Muscle layer of duodenum (tissue), 2 donors: ENCODE data around the gene SYNDIG1.

Experiments
- H3K27ac ChIP-seq: one replicate; pipeline ENCODE4 v1.7.0; 2013; ENCODE audit warnings: mild to moderate bottlenecking, low read length
- H3K27me3 ChIP-seq: one replicate; pipeline ENCODE4 v1.7.0; 2013; ENCODE audit warnings: low read depth, mild to moderate bottlenecking, control low read depth, low read length
- H3K36me3 ChIP-seq, 2 donors: one replicate each; pipeline ENCODE4 v1.7.0; 2013; ENCODE audit warnings: low read length in 2 of 2, control low read depth in 1 of 2, mild to moderate bottlenecking in 1 of 2; ENCODE audit not compliant: insufficient read depth in 2 of 2, control insufficient read depth in 1 of 2
- H3K4me1 ChIP-seq, 2 donors: one replicate each; pipeline ENCODE4 v1.7.0; 2013; ENCODE audit warnings: low read length in 2 of 2, mild to moderate bottlenecking in 2 of 2, control low read depth in 1 of 2, moderate library complexity in 1 of 2; ENCODE audit not compliant: insufficient read depth in 2 of 2, control insufficient read depth in 1 of 2
- H3K4me3 ChIP-seq, 2 donors: one replicate each; pipeline ENCODE4 v1.7.0; 2013; ENCODE audit warnings: low read length in 2 of 2, low read depth in 1 of 2, mild to moderate bottlenecking in 1 of 2
- H3K9me3 ChIP-seq, 2 donors: one replicate each; pipeline ENCODE4 v1.7.0; 2013; ENCODE audit warnings: low read length in 2 of 2, control low read depth in 1 of 2, mild to moderate bottlenecking in 1 of 2; ENCODE audit not compliant: control insufficient read depth in 1 of 2
- donor health status: healthy.

Gene SYNDIG1

GRCh38 chr20:24437196-24438082, 32.0 kb upstream of the SYNDIG1 start:
- Histone ChIP-seq H3K27me3 (no peaks in the 10 kb centered on the region), H3K27ac (no peak overlapping the region), H3K36me3 (no peaks in the 10 kb centered on the region), H3K4me1 (no peaks in the 10 kb centered on the region), H3K4me3 (no peak overlapping the region), H3K9me3 (no peaks in the 10 kb centered on the region)

DNA sequence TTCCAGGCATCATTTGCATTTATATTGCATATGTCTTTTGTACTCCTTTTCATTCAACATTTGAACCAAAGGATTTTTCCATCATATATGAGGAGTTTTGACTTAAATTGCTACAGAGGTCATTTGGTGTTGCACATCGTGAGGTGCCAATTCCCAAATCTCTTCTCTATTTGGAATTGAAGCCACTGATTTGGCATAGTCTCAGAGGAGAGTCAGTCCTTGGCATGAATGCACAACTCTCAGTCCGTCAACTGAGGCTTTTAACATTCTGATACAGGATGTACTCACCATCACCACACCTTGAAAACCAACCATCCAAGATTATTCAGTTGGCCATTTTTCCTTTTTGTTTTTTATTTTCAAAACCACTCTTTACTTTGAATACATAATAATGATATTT, 31.1 kb upstream of the SYNDIG1 start:
- no peaks in the 10 kb centered on the region for H3K4me1 ChIP-seq
- no peak overlapping the region for H3K27ac ChIP-seq
- H3K9me3 ChIP-seq, result no peaks in the 10 kb centered on the region
- H3K36me3 ChIP-seq, result no peaks in the 10 kb centered on the region
- H3K27me3 ChIP-seq, result no peaks in the 10 kb centered on the region
- no peak overlapping the region for H3K4me3 ChIP-seq

- Histone ChIP-seq H3K4me3 (no peak overlapping the region), H3K27me3 (no peaks in the 10 kb centered on the region), H3K36me3 (no peaks in the 10 kb centered on the region), H3K27ac (no peak overlapping the region), H3K4me1 (no peaks in the 10 kb centered on the region), H3K9me3 (no peaks in the 10 kb centered on the region)
These were observed 29.6 kb upstream of the SYNDIG1 start for GRCh38 chr20:24439737-24440387.

GRCh38 chr20:24441661-24442060, 27.8 kb upstream of the SYNDIG1 start:
- no peaks in the 10 kb centered on the region for H3K9me3 ChIP-seq
- H3K27ac ChIP-seq, result no peak overlapping the region
- no peak overlapping the region for H3K4me3 ChIP-seq
- H3K36me3 ChIP-seq, result no peaks in the 10 kb centered on the region
- H3K27me3 ChIP-seq, result no peaks in the 10 kb centered on the region
- no peaks in the 10 kb centered on the region for H3K4me1 ChIP-seq

GRCh38 chr20:24442909-24443308, 26.5 kb upstream of the SYNDIG1 start:
- no peak overlapping the region for H3K27ac ChIP-seq
- H3K9me3 ChIP-seq, result no peaks in the 10 kb centered on the region
- H3K4me3 ChIP-seq, result no peak overlapping the region
- H3K27me3 ChIP-seq, result no peaks in the 10 kb centered on the region
- H3K4me1 ChIP-seq, result no peaks in the 10 kb centered on the region
- H3K36me3 ChIP-seq, result no peaks in the 10 kb centered on the region

DNA sequence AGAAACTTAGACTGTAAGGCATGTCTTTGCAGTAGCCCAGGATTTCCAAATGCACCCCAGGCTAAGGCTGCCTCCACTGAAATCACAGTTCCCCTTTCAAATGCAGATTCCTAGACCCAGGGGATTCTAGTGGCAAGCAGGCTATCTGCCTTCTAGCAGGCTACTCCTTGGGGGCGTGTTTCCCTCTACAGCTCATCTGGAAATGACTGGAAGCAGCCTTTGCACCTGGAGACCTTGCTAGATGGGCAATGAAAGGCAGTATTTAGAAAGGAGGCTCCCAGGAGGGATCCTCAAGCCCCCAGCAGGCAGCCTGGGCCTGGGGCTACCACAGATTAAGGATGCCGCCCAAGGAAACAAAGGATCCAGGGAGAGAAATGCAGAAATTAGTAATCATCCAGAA, 26.0 kb upstream of the SYNDIG1 start:
- Histone ChIP-seq H3K36me3 (no peaks in the 10 kb centered on the region), H3K4me1 (no peaks in the 10 kb centered on the region), H3K4me3 (no peak overlapping the region), H3K9me3 (no peaks in the 10 kb centered on the region), H3K27ac (no peak overlapping the region), H3K27me3 (no peaks in the 10 kb centered on the region)

DNA sequence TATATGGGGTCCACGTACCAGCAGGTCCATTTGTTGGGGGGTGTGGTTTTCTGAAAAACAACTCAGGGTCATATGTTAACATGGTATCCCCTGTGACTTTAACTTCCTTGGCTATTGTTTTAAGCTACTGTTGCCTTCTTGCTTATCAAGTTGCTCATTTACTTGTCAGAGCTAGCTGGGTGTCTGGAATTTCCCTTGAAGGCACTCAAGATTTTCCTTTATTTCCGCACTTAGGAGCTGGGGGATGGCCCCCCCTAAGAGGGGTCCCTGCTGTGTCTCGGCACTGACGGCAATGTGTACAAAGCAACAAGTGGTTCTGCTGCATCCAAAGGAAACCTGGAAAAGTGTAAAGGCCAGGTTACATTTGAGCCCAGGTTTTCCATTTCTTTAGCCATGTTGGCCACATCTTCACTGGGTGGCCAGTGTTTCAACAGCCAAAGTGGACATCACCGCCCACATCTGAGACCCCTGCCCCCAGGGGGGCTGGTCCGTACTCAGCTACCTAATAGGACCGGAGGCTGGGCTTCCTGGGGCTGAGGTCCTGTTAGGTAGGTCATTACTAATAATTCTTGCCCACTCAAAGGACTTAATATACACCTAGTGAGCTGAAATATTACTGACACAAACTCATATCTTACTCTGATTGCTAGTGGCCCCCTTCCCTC, 24.8 kb upstream of the SYNDIG1 start:
- Histone ChIP-seq H3K36me3 (no peaks in the 10 kb centered on the region), H3K4me3 (no peak overlapping the region), H3K27me3 (no peaks in the 10 kb centered on the region), H3K4me1 (no peaks in the 10 kb centered on the region), H3K9me3 (no peaks in the 10 kb centered on the region), H3K27ac (no peak overlapping the region)

- no peaks in the 10 kb centered on the region for H3K36me3 ChIP-seq
- no peak overlapping the region for H3K27ac ChIP-seq
- no peaks in the 10 kb centered on the region for H3K9me3 ChIP-seq
These were observed 23.8 kb upstream of the SYNDIG1 start for GRCh38 chr20:24445510-24446170.

GRCh38 chr20:24446811-24447210, 22.6 kb upstream of the SYNDIG1 start:
- no peak overlapping the region for H3K27ac ChIP-seq
- no peaks in the 10 kb centered on the region for H3K27me3 ChIP-seq
- no peaks in the 10 kb centered on the region for H3K4me1 ChIP-seq
- no peaks in the 10 kb centered on the region for H3K9me3 ChIP-seq
- no peaks in the 10 kb centered on the region for H3K36me3 ChIP-seq
- H3K4me3 ChIP-seq, result no peak overlapping the region

More at GRCh38 chr20:24445510-24446170, 23.8 kb upstream of the SYNDIG1 start:
- Histone ChIP-seq H3K4me1 (no peaks in the 10 kb centered on the region), H3K4me3 (no peak overlapping the region), H3K27me3 (no peaks in the 10 kb centered on the region)

GRCh38 chr20:24448170-24448569, 21.3 kb upstream of the SYNDIG1 start:
- Histone ChIP-seq H3K36me3 (no peaks in the 10 kb centered on the region), H3K27ac (no peak overlapping the region), H3K9me3 (no peaks in the 10 kb centered on the region), H3K27me3 (no peaks in the 10 kb centered on the region), H3K4me1 (no peaks in the 10 kb centered on the region), H3K4me3 (no peak overlapping the region)
